SK-N-MC (cell line): ENCODE measurements around the gene STAT4.

Experiments used
- EZH2 ChIP-seq: fragments of 200-600 bp; sonication (generic); IDR thresholded peaks from one replicate; pipeline ENCODE4 v1.6.1; 2017; ENCODE audit warnings: antibody characterized with exemption
- FOXP2 ChIP-seq: optimal IDR thresholded peaks from 2 replicates; pipeline ENCODE3; 2011; ENCODE audit warnings: mild to moderate bottlenecking, moderate library complexity; ENCODE audit not compliant: insufficient read depth; ENCODE audit errors: extremely low read length, control extremely low read depth
- POLR2AphosphoS5 ChIP-seq: IDR thresholded peaks from 2 replicates; pipeline ENCODE4 v1.6.1; 2012; ENCODE audit warnings: mild to moderate bottlenecking, low read depth, low read length, borderline replicate concordance

- TF ChIP-seq POLR2AphosphoS5, result no peak
- no peak for TF ChIP-seq EZH2
- TF ChIP-seq FOXP2, result no peak
Measured at GRCh38 chr2:191150230-191150599, 579 bp downstream of the STAT4 start.
